NCI-H128 (cell line): ENCODE data around the gene TTC3.
A peak's percentile ranks its signal among the peaks of the same experiment; 100 is the strongest.

ENCODE experiments used
- DNase-seq: peaks from one replicate; lab custom pipeline; 2025; ENCODE audit not compliant: unreplicated experiment; lab: John Stamatoyannopoulos, UW

The TTC3 gene

DNA sequence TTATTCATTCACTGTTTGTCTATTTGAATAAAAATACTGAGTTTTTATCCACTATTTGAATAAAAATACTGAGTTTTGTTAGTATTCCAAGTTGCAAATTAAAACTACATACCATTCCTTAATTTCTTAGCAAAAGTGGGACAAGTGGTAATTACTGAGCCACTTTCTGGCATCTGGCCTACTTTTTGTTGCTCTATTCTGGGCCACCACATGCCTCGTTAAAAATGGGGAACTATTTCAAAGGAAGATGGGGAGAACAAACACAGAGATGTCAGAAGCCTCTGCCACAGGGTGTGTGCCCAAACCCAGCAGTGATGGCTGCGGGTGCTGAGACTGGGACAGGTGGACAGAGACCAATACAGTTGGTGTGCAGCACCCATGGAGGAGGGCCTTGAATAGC is 14.8 kb upstream of the TTC3 start:
- DNase-seq = no peak

DNA sequence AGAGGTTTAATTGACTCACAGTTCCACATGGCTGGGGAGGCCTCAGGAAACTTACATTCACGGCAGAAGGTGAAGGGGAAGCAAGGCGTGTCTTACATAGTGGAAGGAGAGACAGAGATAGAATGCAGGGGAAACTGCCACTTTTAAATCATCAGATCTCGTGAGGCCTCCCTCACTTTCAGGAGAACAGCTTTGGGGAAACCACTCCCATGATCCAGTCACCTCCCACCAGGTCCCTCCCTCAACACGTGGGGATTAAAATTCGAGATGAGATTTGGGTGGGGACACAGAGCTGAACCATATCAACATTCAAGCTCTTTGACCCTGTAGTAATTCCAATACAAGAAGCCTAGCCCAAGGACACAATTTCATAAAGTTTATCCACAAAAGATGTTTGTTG is 13.9 kb upstream of the TTC3 start:
- no peak for DNase-seq

DNA sequence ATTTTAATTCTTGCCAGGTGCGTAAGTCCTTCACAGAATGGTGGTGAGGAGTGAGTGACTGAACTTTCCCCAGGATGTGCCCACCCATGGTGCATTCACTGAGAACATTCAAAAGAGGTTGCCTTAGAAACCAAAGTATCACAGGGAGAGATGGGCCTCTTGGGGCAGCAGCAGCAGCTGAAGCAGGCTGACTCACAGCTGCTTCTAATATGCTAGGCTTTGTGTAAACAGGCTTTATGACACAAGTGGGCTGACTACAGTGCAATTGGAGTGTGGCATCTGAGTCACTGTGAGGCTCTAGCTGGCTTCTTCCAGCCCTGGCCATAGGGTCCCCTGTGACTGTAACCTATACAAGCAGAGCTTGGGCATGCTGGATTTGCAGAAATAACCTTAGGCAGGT is 12.8 kb upstream of the TTC3 start:
- DNase-seq = peak; percentile 84

DNA sequence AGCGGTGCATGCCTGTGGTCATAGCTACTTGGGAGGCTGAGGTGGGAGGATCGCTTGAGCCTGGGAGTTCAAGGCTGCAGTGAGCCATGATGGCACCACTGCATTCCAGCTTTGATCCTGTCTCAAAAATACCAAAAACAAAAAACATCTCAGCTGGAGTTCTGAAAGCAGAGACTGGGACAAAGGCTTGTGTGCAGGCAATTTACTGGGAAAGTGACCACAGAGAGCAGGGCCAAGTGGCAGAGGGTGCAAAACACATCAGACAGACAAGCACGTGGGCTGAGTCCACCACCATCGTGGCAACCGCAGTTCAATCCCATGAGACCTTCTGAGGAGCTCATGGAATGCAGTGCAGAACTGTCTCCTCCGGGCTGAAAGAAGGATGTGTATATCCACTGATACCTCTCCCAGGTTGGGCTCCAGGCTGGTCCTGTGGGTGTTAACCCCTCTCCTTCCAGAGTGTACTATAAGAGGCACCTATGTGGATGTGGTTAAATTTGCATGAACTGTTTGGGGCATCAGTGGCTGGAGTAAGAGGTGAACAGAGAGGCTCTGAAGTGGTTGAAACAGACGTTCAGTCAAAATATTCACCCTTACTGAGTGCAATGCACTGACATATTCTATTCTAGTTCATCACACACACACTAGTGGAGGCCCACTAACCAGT is 11.0 kb upstream of the TTC3 start:
- no peak for DNase-seq

DNA sequence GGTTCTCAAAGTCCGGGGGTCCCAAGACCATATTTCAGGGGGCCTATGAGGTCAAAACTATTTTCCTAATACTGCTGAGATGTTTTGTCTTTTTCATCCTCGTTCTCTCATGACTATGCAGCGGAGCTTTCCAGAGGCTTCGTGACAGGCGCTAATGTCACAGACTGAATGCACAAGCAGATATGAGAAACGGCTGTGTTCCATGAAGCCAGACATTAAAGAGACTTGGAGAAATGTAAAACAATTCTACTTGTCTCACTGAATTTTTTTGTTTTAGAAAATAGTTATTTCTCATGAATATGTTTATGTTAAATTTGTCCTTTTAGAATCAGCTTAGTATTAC is 10.5 kb upstream of the TTC3 start:
- DNase-seq = no peak

DNA sequence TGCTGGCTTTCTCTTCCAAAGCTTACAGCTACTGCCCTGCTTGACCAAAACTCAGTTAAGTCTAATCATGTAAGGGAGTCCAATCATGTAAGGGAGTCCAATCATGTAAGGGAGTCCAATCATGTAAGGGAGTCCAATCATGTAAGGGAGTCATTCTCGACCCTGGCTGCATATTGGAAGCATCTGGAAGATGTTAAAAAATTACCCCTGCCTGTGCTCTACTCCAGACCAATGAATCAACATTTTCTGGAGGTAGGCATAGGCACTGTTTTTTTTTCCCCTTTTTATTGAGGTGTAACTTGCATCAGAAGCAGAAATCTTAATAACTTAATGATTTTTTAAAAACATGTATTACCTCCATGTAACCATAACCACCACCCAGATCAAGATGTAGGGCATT is 9.6 kb upstream of the TTC3 start:
- no peak for DNase-seq

DNA sequence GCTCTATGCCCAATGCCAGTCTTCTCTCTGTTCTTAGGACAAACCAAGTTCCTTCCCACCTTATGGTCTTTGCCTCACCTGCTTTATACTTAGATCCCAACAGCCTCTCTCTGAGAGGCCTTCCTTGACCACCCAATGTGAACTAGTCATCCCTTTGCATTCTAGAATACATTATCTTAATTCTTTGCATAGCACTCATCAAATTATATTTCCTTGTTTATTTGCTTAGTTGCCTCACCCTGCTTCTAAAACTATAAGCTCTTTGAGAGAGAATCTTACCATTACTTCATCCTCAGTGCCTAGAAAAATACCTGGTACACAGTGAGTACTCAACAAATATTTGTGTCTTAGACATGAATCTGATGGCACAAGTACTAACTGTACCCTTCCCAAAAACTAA is 8.2 kb upstream of the TTC3 start:
- no peak for DNase-seq

DNA sequence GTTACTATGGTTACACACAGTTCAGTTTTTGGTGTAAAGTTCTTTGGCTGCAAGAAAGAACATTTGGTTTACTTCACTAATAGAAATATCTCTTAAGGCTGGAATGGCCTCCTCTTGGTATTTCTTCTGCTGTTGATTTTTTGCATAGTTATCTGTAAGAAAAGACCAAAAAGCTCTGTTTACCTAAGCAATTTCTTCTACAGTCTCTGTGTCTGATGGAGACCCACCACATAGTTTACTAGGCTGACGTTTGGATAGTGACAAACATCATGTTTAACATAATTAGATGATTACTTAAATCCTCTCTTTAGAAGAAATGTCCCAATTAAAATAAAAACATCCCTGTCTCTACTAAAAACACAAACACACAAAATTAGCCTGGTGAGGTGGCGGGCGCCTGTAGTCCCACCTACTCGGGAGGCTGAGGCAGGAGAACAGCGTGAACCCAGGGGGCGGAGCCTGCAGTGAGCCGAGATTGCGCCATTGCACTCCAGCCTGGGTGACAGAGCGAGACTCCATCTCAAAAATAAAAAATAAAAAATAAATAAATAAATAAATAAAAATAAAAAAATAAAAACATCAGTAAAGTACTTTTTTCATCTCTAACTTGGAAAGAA is 7.4 kb upstream of the TTC3 start:
- DNase-seq = no peak

DNA sequence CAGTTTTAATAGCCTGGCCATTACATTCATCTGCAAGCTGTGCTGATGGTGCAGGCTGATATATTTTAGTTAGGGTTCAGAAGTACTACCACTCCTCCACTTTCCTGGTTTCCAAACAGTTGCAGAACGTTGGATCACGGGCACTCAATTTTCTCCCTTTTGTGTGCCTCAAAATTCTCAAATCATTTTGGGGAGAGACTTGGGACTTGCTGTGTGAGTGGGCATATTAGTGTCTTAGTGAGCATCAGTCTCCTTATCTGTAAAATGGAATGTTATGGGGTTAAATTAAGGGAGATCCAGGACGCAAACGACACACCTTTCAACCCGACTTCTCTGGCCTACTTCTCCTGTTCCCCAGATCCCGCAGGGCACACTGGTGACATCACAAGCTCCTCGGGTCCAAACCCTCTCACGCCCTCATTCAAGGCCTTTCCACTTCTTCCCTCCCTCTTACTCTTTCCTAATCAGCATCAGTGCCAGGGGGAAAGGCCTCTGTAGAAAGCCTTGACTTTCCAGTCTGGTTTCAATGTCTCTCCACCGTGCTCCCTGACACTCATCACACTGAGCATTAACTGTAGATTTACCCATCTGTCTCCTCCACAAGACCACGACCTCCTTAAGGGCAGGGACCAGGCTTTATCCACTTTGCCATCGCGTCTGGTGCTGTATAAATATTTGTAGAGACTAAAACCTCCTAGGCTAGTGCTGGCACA is 1.3 kb upstream of the TTC3 start:
- DNase-seq = peak; percentile 31

DNA sequence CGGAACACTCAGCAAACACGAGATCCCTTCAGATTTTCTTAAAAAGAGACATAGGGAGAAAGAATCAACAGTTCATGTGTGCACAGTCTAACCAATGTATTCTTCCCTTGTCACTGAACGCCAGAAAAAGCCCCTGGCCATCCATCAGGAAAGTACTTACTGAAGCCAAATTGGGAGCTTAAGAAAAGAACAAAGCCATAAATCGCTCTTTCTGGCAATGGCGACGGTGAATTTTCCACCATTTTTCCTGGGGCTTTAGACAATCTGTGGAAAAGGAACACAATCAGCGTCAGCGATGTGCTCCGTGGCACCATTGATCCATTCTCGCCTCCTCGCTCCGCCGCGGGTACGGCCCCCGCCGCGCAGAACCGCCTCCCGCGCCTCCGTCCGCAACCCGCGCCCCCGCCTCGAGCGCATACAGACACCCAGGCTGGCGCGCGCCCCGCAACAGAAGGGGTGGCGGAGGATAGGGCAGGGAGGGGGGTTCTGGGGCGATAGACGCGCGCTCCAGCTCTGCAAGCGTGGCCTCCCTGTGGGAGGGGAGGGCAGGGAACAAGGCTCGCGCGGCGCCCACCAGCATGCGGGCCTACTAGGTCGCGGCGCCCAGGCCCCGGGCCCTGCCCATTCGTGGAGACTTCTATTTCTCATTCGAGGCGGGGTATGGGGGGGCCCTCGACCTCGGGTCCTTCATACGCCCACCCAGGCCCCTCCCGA is 623 bp upstream of the TTC3 start:
- DNase-seq = peak; percentile 54

DNA sequence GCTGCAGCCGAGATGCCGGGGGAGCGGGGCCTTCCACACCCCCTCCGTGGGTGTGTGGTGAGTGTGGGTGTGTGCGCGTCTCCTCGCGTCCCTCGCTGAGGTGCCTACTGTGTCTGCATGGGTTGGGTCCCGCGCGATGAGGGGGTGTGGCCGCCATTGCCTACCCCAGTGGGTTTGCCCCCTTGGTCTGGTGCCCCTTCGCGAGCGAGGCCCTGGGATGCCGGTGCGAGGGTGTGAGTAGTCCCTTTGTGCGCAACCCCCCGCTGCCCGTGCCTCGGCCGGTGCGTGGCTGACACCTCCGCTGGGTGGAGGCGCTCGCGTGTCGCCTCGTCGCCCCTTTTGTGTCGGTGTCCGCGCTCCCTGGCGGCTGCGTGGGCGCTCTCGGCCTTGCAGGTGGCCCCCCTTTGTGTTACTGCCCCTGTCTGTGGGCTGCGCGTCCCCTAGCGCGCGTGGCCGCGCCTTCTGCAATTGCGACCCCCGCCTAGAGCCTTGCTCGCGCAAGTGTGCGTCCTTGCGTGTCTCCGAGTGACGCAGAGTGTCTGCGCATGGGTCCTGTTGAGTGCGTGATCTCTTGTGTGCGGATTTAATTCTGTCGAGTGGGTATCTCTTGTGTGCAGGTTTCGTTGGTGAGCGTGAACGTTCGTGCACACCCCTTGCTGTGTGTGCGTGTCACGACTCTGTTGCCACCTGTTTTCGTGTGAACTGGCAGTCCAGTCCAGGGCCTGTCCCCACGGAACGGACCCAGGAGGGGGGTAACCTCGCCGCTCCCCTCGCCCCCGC is 553 bp downstream of the TTC3 start:
- DNase-seq = peak; percentile 40

DNA sequence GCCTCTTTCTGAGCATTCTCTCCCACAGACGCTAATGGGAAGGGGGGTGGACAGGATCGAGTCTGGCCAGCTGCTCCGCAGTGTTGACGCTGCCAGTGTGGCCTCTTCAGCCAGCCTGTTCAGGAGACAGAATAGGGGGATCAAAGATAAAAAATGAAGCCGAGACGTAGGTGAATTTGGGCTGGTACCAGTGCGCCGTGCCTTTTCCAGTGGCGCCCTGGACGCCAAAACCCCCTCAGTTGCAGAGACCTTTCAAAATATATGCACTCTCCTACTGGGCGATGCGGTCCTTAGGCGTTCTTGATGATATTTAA is 1.1 kb downstream of the TTC3 start:
- no peak for DNase-seq

DNA sequence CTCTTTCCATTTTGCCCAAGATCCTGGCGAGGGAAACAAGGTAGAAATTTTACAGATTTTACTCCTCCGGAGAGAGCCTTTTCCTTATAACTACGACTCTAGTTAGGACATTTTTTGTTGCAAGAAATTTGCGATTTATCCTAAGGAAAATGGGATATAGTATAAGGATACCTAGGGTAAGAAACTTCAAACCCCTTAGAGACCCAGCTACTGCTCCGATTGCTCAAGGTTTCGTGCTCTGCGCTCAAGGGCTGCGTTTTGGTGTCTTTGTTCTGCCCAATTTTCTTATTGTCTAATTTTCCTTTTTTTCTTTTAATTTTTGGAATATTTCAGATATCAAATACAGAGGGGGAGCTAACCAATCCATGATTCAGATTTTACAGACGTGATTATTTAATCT is 1.5 kb downstream of the TTC3 start:
- DNase-seq = no peak

DNA sequence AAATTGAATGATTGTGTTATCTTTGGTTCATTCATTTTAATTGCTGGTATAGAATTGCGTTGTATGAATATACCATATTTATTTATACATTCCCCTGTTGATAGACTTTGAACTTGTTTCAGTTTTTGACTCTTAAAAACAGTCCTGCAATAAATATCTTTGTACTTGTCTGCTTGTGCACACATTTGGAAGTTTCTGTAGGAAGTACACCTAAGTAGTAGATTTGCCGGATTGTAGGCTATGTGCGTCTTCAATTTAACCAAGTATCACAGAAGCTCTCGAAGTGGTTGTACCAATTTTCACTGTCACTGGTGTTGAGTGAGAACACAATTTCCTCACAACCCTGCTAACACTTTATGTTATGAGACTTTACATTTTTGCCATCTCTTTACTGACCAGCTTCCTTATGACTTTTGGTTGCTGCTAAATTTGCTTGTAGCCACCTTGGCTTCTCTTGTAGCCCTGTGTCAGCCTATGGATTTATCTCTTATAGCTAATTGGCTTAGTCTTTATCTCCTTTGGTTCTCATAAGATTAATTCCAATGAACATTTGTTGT is 2.2 kb downstream of the TTC3 start:
- DNase-seq = no peak

DNA sequence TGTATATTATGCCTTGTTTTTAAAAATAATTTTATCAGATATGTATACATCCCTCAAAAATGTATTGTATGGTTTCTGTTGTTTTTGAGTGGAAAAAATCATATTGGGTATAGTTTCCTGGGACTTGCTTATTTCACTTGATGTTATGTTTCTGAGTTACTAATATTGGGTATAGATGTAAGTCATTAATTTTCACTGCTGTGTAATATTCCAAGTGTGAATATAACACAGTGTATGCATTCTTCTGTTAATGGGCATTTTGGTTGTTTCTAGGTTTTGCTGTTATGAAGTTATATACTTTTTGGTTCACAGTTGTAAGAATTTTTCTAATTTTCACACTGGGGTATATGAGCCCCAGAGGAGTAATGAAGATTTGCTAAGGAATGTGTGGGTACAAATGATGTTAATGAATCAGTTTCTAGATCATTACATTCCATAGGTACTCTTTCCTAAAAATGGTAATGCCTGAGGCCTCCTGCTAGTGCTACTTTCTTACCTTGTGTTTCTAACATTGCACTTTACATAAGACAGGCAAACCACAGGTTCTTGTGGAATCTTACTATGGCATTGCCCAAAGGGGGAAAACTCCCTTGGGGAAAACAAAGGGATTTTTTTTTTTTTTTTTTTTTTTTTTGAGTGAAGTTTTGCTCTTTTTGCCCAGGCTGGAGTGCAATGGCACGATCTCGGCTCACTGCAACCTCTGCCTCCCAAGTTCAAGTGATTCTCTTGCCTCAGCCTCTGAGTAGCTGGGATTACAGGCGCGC is 3.2 kb downstream of the TTC3 start:
- DNase-seq = no peak

DNA sequence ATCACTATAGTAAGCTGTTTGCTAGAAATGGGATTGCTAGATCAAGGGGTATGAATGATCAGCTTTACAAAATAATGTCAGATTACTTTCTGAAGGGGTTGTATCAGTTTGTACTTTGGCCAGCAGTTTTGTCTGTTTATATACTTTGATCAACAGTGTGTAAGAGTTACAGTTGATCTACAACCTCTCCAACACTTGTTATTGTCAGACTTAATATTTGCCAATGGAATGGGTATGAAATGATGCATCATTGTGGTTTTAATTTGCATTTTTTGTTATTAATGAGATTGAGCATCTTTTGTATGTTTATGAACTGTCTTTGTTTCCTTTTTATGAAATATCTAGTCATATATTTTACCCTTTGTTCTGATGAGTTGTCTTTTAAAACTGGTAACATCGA is 4.3 kb downstream of the TTC3 start:
- no peak for DNase-seq

DNA sequence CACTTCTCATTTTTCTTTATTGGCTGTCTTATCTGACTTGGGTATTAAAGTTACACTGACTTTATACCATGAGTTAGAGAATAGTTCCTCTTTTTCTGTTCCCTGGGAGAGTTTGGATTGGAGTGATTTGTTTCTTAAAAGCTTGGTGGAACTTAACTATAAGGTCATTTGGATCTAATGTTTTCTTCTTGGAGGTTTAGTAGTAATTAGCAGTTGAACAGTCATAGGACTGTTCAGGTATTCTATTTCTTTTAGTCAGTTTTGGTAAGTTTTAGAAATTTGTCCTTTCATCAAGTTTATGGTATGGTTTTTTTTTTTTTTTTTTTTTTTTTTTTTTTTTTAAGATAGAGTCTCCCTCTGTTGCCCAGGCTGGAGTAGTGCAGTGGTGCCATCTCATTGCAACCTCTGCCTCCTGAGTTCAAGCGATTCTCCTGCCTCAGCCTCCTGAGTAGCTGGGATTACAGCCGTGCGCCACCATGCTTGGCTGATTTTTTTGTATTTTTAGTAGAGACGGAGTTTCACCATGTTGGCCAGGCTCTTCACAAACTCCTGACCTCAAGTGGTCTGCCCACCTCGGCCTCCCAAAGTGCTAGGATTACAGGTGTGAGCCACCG is 6.3 kb downstream of the TTC3 start:
- no peak for DNase-seq

DNA sequence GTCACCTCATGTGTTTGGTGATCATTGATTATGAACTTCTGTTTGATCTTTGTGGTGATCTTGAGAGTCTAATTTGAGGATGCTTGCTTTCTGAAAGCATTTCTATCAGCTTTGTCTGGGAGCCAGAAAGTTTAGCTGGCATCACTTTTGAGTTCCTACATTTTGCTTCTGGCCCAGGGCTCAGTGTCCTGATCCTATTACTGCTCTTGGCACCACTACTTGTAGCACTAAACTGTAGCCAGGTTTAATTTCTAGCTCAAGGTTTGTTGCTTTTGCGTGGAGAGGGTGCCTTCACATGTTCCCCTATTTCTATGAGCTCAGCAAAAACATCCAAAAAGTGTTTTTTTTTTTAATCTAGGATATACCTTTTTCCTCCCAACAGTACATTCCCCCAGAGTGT is 9.3 kb downstream of the TTC3 start:
- DNase-seq = no peak

DNA sequence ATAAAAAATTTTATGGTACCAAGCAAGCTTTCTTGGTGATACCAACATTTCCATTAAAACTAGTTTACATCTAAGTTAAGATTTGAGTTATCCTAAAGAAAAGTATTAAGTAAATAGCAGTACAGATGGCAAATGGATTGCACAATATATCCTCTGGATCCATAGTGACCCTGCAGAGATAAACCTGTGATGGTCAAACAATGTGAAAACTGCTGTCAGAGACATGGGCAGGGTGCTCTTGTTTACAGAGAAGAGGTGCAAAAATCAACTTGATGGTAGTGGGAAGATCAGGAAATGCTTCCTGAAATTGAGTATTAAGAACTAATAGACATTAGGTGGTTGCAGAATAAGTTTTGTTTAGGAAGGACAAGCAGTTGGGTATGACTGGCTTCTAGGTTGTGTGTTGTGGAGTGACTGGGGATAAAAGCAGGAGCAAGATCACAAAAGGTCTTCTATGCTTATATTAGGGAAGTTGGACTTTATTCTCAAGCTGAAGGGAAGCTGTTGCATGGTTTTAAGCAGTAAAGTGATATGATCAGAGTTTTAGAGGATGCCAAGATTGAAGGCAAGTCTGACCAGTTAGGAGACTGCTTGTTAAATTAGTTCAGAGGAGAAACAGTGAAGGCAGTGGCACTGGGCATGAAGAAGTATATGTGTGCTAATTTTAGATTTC is 9.9 kb downstream of the TTC3 start:
- no peak for DNase-seq
